Measurements from ENCODE around the gene PALD1. TPM values are rescaled to one million over a fixed set of nuclear protein-coding genes. Genes with fewer than 3 reads are reported as not detected.

The PALD1 gene
- 3.4 and 3.9 TPM in 2 replicates for total RNA-seq

DNA sequence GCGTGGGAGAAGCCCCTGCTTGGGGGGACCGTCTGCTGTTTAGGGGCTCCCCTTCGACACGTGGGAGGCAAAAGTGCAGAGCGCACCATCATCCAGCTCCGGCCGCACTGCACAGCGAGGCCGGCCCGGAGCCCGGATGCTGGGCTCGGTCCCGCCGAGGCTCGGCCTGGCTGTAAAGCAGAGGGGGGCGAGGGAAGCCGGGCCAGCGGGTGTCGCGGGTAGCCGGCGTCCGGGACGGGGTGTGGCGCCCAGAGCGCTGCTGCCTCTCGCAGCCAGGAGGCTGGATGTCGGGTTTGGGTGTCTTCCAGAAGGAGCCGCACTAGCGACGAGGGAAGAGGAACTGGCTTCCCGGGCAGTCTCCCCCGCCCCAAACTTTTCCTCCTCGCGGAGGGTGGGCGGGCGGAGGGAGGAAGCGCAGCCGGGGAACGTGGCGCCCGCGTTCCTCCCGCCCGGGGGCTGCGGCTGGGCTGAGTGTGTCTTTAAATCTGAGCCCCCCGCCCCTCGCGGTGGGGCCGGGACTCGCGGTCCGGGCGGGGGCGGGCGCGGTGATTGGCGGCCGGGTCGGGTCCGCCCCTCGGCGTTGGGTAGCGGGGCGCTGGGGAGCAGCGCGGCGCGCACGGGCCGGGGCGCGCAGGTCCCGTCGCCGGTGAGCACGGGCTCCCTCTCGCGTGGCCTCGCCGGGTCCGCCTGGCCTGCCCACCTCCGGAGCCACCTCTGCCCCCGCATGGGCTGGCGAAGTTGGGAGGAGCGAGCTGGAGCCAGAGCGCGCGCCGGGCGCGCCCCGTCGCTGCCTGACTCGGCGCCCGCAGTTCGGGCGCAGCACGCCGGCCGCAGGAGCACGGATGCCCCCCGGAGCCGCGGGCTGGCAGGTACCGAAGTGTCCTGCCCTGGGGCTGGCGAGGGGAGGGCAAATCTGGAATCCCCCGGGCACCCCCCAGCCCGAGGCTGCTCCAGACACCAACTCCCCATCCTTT lies at the start of gene PALD1:
PALD1 (plus strand) TSS at position 577 of the 974 bp plus-strand sequence. CDS start 47,185 bp downstream, outside the sequence.
- no peak for DNase-seq (ENCODE audit: low read depth)
- H3K36me3 ChIP-seq (ENCODE audit: control insufficient read depth, insufficient read depth, low read length), result no peaks in the 10 kb centered on the region
- H3K27me3 ChIP-seq (ENCODE audit: control insufficient read depth, insufficient read depth, low read length), result no peaks in the 10 kb centered on the region
- TF ChIP-seq, protein P1, sequence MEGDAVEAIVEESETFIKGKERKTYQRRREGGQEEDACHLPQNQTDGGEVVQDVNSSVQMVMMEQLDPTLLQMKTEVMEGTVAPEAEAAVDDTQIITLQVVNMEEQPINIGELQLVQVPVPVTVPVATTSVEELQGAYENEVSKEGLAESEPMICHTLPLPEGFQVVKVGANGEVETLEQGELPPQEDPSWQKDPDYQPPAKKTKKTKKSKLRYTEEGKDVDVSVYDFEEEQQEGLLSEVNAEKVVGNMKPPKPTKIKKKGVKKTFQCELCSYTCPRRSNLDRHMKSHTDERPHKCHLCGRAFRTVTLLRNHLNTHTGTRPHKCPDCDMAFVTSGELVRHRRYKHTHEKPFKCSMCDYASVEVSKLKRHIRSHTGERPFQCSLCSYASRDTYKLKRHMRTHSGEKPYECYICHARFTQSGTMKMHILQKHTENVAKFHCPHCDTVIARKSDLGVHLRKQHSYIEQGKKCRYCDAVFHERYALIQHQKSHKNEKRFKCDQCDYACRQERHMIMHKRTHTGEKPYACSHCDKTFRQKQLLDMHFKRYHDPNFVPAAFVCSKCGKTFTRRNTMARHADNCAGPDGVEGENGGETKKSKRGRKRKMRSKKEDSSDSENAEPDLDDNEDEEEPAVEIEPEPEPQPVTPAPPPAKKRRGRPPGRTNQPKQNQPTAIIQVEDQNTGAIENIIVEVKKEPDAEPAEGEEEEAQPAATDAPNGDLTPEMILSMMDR (IDR thresholded peaks at IDR 0.05; ENCODE audit: insufficient read depth, low read length, poor library complexity, severe bottlenecking), result no peak
- peak within 1 kb of the TSS; percentile 36 for H3K4me3 ChIP-seq (ENCODE audit: low read depth, low read length)

DNA sequence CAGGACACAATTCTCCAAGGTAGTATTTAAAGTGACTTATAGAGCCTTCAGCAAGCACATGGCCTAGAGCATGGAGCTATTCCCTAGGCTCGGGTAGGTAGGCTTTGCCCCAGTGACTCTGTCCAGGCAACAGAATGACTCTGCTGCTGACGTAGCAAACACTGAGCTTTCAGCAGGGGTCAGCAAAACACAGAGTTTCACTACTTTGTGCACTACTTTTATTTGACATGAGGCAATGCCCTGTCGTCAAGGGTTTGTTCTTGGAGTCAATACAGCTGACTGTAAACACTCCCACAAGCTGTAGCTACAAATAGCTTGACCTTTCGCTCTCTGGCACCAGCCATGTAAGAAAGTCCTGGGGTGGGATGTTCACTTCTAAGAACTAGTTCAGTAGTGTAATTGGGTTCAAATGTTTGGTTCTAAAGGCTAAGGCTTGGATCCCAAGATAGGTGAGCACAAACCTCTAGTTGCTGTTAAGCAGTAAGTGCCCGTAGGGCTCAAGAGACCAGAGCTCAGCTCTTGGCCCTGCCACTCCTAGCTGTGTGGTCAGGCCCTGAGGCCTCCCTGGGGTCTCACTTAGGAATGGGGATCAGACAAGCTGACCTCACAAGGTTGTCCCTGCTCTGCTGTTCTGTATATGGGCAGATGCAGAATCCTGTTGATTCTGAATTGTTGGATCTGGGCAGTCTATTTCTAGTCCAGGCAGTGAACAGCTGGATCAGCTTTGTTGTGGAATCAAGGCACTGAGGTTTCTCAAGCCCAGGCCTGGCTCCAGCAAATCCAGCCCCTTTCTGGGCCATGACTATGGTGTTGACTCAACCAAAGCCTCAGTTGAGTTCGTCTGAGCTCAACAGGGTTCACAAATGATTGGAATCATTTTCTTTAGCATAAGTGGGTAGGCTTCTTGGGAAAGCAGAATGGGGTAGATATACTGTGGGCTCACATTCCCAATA lies 47.8 kb upstream of the PALD1 start:
- H3K36me3 ChIP-seq (ENCODE audit: control insufficient read depth, insufficient read depth, low read length), result peaks cover 2% of the 10 kb centered on the region
- H3K4me3 ChIP-seq (ENCODE audit: low read depth, low read length), result no peak overlapping the region
- DNase-seq (ENCODE audit: low read depth), result no peak
- no peaks in the 10 kb centered on the region for H3K27me3 ChIP-seq (ENCODE audit: control insufficient read depth, insufficient read depth, low read length)
- TF ChIP-seq, protein P1 (IDR thresholded peaks at IDR 0.05; ENCODE audit: insufficient read depth, low read length, poor library complexity, severe bottlenecking), result no peak

GRCh38 chr10:70432101-70432500 lies 46.5 kb upstream of the PALD1 start:
- peaks cover 2% of the 10 kb centered on the region for H3K36me3 ChIP-seq (ENCODE audit: control insufficient read depth, insufficient read depth, low read length)
- no peaks in the 10 kb centered on the region for H3K27me3 ChIP-seq (ENCODE audit: control insufficient read depth, insufficient read depth, low read length)
- H3K4me3 ChIP-seq (ENCODE audit: low read depth, low read length), result no peak overlapping the region
- TF ChIP-seq, protein P1 (IDR thresholded peaks at IDR 0.05; ENCODE audit: insufficient read depth, low read length, poor library complexity, severe bottlenecking), result no peak
- no peak for DNase-seq (ENCODE audit: low read depth)

DNA sequence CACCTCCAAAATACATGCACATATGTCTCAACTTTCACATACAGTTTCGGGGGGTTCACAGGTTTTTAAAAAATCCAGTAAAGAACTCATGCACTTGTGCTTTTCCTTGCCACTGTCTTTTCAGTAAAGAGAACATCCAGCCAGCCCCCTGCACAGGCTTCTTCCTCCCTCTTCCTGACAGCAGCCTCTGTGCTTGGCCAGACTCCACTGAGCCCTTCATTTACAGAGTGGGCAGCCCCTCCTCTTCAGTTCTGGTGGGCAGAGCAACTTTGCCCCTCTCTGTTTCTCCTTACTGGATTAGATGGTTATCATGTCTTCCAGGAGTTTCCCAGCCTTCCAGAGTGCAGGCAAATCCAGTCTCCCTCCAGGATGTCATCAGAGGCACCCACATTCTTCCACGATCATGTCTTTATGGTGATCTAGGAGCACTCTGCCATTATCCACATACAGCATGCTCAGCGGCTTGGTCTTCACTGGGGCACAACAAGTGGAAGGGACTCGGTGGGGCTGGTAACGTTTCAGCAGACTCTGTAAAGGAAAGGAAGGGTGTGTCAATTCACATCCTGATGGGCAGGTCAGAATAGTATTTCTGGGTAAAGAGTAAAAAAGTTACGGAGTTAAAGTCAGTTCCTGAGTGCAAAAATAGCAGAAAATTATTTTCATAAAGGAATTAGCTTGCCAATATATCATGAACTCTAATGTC lies 45.9 kb upstream of the PALD1 start:
- TF ChIP-seq, protein P1 (IDR thresholded peaks at IDR 0.05; ENCODE audit: insufficient read depth, low read length, poor library complexity, severe bottlenecking), result no peak
- no peak overlapping the region for H3K4me3 ChIP-seq (ENCODE audit: low read depth, low read length)
- H3K36me3 ChIP-seq (ENCODE audit: control insufficient read depth, insufficient read depth, low read length), result peaks cover 2% of the 10 kb centered on the region
- peaks cover 1% of the 10 kb centered on the region for H3K27me3 ChIP-seq (ENCODE audit: control insufficient read depth, insufficient read depth, low read length)
- no peak for DNase-seq (ENCODE audit: low read depth)

- Histone ChIP-seq H3K27me3 (ENCODE audit: control insufficient read depth, insufficient read depth, low read length) (peaks cover 7% of the 10 kb centered on the region), H3K36me3 (ENCODE audit: control insufficient read depth, insufficient read depth, low read length) (peaks cover 2% of the 10 kb centered on the region), H3K4me3 (ENCODE audit: low read depth, low read length) (no peak overlapping the region)
- DNase-seq (ENCODE audit: low read depth), result no peak
- TF ChIP-seq, protein P1 (IDR thresholded peaks at IDR 0.05; ENCODE audit: insufficient read depth, low read length, poor library complexity, severe bottlenecking), result no peak
Measured at GRCh38 chr10:70433581-70434280, 44.8 kb upstream of the PALD1 start.

All from kidney epithelial cell (primary cell).